ENCODE measurements around the gene TAP1.
A peak's percentile ranks its signal among the peaks of the same experiment; 100 is the strongest.

TAP1 gene

DNA sequence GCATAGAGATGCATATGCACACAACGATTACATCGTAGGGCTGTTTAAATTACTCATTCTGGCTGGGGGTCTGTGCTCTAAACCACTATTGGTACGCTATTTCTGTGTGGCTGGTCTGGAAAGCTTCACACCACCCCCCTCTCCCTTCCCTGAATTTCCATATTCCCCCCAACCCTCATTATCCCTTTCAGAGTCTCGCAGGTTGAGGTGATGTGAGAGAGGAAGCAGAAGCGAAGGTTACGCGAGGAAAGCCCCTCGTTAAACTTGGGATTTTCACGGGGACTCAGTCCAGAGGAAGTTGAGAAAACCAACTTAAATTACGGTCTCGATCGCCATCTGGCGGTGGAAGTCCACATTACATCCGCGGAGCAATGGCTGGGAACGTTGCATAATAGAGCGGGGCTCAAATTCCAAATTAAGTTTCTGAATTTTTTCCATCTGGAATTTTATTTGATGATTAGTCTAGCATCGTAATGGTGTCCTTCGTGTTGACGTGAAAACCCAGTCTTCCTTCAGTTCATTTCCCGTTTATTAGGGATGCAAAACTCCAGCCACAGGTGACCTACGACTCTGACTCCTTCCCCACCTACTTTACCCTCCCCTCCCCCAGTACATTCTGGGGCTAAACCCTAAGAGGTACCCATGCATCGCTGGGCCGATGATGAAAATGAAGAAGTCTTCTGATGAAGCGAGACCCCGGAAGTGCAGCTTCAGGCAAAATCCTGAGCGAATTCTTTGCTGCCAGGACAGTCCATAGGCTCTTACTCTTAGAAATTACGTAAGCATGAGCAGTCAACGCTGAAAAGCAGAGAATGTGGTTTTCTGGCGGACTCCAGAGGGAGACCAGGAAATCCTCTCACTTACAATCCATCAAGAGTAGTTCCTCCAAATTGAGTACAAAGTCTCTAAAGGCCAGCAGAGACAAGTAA, 56.4 kb downstream of the TAP1 start:
- DNase-seq, result peak; percentile 33
